Measurements from ENCODE around the gene NTRK1.

DNA sequence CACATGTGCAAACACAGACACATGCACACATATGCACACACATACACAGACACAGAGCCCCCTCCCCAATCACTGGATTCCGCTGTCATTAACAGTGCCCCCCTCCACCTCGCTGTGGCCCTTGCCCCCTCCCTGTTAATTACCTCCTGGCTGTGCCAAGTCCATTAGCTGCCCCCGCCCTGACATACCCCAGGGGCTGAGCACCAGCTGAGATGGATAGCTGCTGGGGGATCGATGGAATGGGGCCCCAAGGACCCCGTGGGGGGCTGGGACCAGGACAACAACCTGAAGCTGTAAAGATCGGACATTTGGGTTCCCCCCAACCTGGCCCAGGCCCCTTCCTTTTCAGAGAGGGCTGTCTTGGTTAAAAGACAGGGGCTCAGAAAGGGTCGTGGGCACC is 23.3 kb downstream of the NTRK1 start:
- TF ChIP-seq, protein P1, sequence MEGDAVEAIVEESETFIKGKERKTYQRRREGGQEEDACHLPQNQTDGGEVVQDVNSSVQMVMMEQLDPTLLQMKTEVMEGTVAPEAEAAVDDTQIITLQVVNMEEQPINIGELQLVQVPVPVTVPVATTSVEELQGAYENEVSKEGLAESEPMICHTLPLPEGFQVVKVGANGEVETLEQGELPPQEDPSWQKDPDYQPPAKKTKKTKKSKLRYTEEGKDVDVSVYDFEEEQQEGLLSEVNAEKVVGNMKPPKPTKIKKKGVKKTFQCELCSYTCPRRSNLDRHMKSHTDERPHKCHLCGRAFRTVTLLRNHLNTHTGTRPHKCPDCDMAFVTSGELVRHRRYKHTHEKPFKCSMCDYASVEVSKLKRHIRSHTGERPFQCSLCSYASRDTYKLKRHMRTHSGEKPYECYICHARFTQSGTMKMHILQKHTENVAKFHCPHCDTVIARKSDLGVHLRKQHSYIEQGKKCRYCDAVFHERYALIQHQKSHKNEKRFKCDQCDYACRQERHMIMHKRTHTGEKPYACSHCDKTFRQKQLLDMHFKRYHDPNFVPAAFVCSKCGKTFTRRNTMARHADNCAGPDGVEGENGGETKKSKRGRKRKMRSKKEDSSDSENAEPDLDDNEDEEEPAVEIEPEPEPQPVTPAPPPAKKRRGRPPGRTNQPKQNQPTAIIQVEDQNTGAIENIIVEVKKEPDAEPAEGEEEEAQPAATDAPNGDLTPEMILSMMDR (conservative IDR thresholded peaks at IDR 0.05; ENCODE audit: low read depth, low read length) = no peak
- TF ChIP-seq RFX5 (IDR thresholded peaks at IDR 0.05; ENCODE audit: low read depth, low read length) (no peak), FOS (IDR thresholded peaks at IDR 0.05; ENCODE audit: low read depth, low read length) (no peak), POLR2A (IDR thresholded peaks at IDR 0.05; ENCODE audit: low read depth, low read length) (no peak), CEBPB (IDR thresholded peaks at IDR 0.05; ENCODE audit: low read depth, low read length) (no peak), SMC3 (IDR thresholded peaks at IDR 0.05; ENCODE audit: low read depth, low read length) (no peak), MXI1 (IDR thresholded peaks at IDR 0.05; ENCODE audit: borderline replicate concordance, low read depth, low read length) (no peak), RCOR1 (IDR thresholded peaks at IDR 0.05; ENCODE audit: insufficient replicate concordance, low read length) (no peak), MAFK (IDR thresholded peaks at IDR 0.05; ENCODE audit: low read depth, low read length) (no peak)
- TF ChIP-seq, protein P2, sequence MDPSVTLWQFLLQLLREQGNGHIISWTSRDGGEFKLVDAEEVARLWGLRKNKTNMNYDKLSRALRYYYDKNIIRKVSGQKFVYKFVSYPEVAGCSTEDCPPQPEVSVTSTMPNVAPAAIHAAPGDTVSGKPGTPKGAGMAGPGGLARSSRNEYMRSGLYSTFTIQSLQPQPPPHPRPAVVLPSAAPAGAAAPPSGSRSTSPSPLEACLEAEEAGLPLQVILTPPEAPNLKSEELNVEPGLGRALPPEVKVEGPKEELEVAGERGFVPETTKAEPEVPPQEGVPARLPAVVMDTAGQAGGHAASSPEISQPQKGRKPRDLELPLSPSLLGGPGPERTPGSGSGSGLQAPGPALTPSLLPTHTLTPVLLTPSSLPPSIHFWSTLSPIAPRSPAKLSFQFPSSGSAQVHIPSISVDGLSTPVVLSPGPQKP (IDR thresholded peaks at IDR 0.05; ENCODE audit: borderline replicate concordance, low read depth, low read length) = no peak
- TF ChIP-seq, protein P3, sequence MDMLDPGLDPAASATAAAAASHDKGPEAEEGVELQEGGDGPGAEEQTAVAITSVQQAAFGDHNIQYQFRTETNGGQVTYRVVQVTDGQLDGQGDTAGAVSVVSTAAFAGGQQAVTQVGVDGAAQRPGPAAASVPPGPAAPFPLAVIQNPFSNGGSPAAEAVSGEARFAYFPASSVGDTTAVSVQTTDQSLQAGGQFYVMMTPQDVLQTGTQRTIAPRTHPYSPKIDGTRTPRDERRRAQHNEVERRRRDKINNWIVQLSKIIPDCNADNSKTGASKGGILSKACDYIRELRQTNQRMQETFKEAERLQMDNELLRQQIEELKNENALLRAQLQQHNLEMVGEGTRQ (IDR thresholded peaks at IDR 0.05; ENCODE audit: low read depth, low read length) = no peak
